ENCODE measurements around the gene SPRR2A.

DNA sequence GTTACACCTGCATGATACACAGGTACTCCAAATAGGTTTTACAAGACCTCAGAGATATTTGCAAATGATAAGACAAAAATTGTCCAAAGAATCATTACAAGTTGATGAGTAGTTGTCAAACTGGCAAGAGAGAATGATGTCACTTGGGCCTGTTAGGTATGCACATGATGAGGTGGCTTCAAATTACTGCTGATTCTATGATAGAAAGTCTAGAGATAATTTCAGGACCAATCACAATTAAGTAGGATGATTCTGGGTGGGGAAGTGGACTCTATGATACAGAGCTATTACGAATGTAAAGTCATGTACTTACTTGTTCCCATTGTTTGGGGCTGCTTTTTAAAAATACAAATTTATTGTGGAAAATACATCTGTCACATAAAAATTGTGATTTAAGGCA, 31.5 kb downstream of the SPRR2A start:
- TF ChIP-seq EZH2phosphoT487 (IDR thresholded peaks at IDR 0.05; ENCODE audit: insufficient read depth, low read depth) (no peak), EZH2 (IDR thresholded peaks at IDR 0.05; ENCODE audit: insufficient read depth, poor library complexity, severe bottlenecking) (no peak)
